OCI-LY1 (cell line): Measurements from ENCODE around the gene CSNK1A1.

Source experiments
- EZH2 ChIP-seq: fragments of 200-600 bp; sonication (generic), shearing (Covaris generic); IDR thresholded peaks from 2 replicates; pipeline ENCODE4 v1.8.0; 2017; ENCODE audit warnings: borderline replicate concordance, mixed run types, mild to moderate bottlenecking, antibody characterized with exemption, low read length, moderate library complexity, mixed read lengths
- TF ChIP-seq, protein P1 (sequence below): fragments of 200-600 bp; sonication (generic), shearing (Covaris generic); IDR thresholded peaks from 2 replicates; pipeline ENCODE4 v1.5.1; 2017; ENCODE audit warnings: mild to moderate bottlenecking, antibody characterized with exemption, low read length, moderate library complexity, mixed read lengths

DNA sequence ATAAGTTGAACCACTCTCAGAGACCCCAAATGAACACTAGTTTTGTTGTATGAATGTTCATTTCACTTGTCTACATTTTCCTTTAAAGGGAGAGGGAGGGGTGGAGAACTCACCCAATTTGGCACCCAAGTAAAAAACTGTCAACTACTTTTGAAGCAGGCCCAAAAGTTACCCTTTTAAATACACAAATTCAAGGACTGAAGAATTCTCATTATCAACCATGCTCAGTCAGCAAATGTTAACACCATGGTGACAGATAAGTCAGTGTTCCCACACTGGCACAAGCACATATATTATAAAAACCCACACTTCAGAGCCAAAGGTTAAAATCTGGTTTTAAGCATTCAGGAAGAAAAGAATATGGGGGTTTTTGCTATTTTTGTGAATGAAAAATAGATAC lies 31.6 kb downstream of the CSNK1A1 start:
- TF ChIP-seq, protein P1, sequence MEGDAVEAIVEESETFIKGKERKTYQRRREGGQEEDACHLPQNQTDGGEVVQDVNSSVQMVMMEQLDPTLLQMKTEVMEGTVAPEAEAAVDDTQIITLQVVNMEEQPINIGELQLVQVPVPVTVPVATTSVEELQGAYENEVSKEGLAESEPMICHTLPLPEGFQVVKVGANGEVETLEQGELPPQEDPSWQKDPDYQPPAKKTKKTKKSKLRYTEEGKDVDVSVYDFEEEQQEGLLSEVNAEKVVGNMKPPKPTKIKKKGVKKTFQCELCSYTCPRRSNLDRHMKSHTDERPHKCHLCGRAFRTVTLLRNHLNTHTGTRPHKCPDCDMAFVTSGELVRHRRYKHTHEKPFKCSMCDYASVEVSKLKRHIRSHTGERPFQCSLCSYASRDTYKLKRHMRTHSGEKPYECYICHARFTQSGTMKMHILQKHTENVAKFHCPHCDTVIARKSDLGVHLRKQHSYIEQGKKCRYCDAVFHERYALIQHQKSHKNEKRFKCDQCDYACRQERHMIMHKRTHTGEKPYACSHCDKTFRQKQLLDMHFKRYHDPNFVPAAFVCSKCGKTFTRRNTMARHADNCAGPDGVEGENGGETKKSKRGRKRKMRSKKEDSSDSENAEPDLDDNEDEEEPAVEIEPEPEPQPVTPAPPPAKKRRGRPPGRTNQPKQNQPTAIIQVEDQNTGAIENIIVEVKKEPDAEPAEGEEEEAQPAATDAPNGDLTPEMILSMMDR, result no peak
- no peak for TF ChIP-seq EZH2
